ENCODE results near the gene VSTM2B.
"Not testable (repeated sequence)": the region's sequence is repeated elsewhere in the genome, so short reads cannot be mapped to it uniquely, and the experiment has no call there.

The VSTM2B gene

GRCh38 chr19:29532956-29533355 lies 7.2 kb downstream of the VSTM2B start:
- no peak for DNase-seq

GRCh38 chr19:29533578-29534544 lies 8.1 kb downstream of the VSTM2B start:
- DNase-seq, result no peak

- DNase-seq, result no peak
Measured at GRCh38 chr19:29535214-29535831, 9.5 kb downstream of the VSTM2B start.

- no peak for DNase-seq
Measured at GRCh38 chr19:29535984-29536508, 10.3 kb downstream of the VSTM2B start.

- DNase-seq, result no peak
Measured at GRCh38 chr19:29537181-29537580, 11.4 kb downstream of the VSTM2B start.

- DNase-seq, result no peak
Measured at GRCh38 chr19:29537601-29538000, 11.8 kb downstream of the VSTM2B start.

- no peak for DNase-seq
Measured at GRCh38 chr19:29538146-29538545, 12.4 kb downstream of the VSTM2B start.

GRCh38 chr19:29538651-29539050 lies 12.9 kb downstream of the VSTM2B start:
- DNase-seq, result no peak

- DNase-seq, result no peak
Measured at GRCh38 chr19:29539131-29539530, 13.3 kb downstream of the VSTM2B start.

GRCh38 chr19:29539670-29540069 lies 13.9 kb downstream of the VSTM2B start:
- DNase-seq, result no peak

- no peak for DNase-seq
Measured at GRCh38 chr19:29540114-29540513, 14.3 kb downstream of the VSTM2B start.

- DNase-seq, result no peak
Measured at GRCh38 chr19:29541473-29542253, 15.9 kb downstream of the VSTM2B start.

- no peak for DNase-seq
Measured at GRCh38 chr19:29542327-29542726, 16.5 kb downstream of the VSTM2B start.

GRCh38 chr19:29542776-29543175 lies 17.0 kb downstream of the VSTM2B start:
- DNase-seq, result no peak

- DNase-seq, result no peak
Measured at GRCh38 chr19:29543381-29543780, 17.6 kb downstream of the VSTM2B start.

GRCh38 chr19:29544656-29545360 lies 19.0 kb downstream of the VSTM2B start:
- DNase-seq, result no peak

- DNase-seq, result not testable (repeated sequence)
Measured at GRCh38 chr19:29545447-29545846, 19.7 kb downstream of the VSTM2B start.

- DNase-seq, result no peak
Measured at GRCh38 chr19:29545866-29546582, 20.2 kb downstream of the VSTM2B start.

GRCh38 chr19:29546583-29547190 lies 20.9 kb downstream of the VSTM2B start:
- no peak for DNase-seq

GRCh38 chr19:29547361-29547960 lies 21.7 kb downstream of the VSTM2B start:
- DNase-seq, result no peak

GRCh38 chr19:29547981-29548380 lies 22.2 kb downstream of the VSTM2B start:
- no peak for DNase-seq

Data from activated CD4-positive, alpha-beta T cell treated with anti-CD3 and anti-CD28 coated beads for 1 hour (primary cell).